GM21447 (cell line): ENCODE results near the gene CRY1.

Source experiments
- ATAC-seq: cut with Tn5 transposase; IDR thresholded peaks from one replicate; pipeline ENCODE4 v1.9.1; 2021; ENCODE audit not compliant: unreplicated experiment

Gene CRY1

DNA sequence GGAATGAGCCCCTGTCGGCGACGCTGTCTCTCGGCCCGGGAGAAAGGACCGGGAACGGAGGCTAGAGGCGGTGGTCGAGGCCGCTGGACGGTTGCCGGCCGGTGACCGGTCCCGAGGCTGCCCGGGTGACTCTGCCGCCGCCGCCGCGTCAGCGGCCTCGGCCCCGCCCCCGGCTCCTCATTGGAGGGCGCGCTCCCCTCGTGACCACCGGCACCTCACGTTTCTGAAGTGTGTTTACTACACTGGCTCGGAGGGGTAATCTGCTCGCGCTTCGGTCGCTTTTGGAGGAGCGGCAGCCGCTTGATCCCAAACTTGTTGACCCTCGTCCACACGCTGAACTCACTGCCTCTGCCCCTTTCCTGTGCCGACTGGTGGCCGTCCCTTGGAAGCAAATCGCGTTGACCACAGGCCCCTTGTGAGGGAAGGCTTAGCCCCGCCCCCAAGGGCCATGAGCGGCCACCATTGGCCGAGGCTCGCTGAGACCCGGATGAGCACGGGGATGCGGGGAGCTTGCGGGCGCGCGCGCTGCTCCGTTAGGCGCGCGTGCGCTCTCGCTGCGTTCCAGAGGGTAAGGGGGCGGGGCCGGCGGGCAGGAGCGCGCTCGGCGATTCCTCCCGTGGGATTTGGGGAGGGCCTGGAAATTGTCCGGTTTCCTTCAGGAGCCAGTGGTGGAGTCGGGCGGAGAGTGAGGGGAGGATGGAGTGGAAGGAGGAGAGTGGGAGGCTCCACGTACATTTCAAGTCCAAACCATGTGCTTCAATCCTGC, at the start of gene CRY1:
TSS of gene CRY1 (minus strand) at position 133 of the 766 bp plus-strand sequence. CDS start 588 bp downstream, outside the sequence.
- ATAC-seq: peak; percentile 88

DNA sequence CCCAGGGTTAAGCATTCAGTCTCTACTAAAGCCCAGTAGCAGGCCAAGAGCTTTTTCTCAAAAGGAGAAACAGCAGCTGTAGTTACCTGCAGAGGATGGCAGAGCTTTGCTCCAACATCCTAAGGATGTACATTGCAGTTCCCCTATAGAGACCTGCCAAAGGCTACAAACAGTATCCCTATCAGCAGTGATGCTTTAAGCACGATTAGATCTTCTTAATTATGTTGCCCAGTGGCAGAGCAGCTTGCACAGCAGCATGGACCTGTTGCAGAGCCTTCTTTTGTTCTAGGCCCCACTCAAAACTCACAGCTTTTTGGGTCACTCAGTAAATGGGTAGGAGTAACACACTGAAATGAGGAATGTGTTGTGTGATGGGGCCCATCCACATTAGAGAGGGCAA, 46.4 kb upstream of the CRY1 start:
- ATAC-seq: no peak

DNA sequence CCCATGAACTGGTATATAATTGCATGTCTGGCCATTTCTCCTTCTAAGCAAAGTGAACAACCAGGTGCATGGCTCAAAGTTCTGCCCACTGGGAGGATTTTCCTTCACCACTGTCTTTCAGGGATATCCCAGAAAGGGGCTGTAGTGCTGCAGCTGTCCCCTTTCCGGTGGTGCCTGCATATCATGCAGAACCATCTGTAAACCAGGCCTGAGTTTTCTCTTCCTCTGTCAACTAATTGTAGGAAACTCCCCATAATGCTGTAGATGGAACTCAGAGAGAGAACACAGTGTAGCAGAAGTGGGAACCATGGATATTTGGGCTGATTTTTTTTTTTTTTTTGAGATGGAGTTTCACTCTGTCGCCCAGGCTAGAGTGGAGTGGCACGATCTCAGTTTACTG, 45.6 kb upstream of the CRY1 start:
- no peak for ATAC-seq

DNA sequence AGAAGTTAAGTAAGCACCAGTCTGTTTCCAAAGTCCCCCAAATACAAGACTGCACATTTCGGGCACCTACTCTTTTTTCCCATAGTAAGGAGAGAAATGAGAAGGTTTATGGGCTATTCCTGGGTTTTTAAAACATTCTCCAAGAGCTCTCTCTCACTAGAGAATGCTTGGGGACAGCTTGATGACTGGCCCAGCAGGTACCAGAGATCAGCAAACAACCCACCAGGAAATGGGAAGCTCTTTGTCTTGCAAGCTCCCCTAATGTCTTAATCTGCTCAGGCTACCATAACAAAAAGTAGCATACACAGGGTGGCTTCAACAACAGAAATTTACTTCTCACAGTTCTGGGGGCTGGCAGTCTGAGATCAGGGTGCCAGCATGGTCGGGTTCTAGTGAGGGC, 41.8 kb upstream of the CRY1 start:
- ATAC-seq: no peak

DNA sequence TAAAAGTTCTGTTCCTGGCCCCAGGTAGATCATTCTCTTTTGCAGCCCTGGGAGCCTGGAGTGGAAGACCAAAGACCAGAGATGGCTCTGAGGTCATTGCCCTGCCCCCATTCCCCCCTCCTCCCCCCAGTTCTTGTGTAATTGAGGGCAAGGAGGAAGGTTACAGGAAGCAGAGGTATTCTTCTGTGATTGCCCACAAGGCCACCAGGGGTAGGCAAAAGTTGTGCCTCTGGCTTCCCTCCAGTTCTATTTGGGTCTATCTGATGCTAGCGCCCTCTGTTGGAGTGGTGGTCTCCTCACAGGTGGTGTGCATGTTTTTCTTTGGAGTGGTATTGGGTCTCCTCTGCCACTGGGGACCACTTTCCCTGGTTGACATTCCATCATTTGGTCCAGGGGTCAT, 41.2 kb upstream of the CRY1 start:
- ATAC-seq: no peak

DNA sequence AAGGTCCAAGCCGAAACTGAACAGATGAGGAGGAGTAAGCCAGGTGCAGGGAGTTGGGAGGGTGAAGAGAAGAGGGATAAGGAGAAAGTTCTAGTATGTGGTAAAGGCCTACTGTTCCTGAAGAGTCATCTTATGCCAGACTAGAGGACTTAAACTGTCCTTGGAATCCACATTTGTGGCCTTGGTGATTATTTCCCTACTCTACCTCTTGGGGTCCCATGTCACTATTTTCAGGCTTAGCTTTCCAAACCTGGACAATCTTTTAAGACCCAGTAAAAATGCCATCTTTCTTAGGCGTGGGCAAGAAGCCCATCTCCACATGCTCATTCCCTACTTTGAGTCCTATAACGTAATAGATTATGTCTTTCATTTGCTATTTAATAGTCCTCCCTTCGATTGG, 40.1 kb upstream of the CRY1 start:
- ATAC-seq: no peak

DNA sequence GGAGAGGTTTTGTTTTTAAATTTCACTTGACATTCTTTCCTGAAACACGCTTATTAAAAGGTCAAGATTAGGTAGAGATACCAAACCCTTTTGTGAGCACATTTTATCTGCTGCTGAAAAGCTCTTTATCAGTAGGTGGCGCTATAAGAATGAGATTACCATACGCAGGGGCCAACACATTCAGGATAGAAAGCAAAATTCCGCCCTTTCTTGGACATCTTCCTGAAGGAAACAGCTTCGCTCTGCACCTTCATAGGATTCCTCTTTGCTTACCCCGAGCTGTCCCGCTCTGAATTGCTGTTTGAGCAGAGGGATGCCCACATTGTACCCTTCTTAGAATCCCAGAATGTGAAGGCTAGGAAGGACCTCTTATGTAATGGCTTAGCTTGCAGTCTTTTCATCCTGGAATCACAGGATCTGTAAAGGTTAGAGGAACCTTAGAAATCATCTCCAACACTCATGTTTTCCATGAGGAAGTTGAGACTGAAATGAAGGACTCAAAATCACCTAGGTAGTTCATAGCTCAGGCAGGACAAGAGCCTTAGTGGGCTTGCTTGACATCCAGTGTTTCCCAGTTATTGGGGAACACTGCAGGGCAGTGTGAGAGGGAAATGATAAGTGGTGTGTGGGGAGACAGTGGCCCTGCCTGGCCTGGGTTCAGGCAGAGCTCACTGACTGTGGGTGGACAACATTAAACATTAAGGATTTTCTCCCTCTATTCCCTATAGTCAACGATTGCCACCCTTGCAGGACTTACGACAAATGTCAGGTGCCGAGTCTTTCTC, 38.7 kb upstream of the CRY1 start:
- ATAC-seq: no peak

DNA sequence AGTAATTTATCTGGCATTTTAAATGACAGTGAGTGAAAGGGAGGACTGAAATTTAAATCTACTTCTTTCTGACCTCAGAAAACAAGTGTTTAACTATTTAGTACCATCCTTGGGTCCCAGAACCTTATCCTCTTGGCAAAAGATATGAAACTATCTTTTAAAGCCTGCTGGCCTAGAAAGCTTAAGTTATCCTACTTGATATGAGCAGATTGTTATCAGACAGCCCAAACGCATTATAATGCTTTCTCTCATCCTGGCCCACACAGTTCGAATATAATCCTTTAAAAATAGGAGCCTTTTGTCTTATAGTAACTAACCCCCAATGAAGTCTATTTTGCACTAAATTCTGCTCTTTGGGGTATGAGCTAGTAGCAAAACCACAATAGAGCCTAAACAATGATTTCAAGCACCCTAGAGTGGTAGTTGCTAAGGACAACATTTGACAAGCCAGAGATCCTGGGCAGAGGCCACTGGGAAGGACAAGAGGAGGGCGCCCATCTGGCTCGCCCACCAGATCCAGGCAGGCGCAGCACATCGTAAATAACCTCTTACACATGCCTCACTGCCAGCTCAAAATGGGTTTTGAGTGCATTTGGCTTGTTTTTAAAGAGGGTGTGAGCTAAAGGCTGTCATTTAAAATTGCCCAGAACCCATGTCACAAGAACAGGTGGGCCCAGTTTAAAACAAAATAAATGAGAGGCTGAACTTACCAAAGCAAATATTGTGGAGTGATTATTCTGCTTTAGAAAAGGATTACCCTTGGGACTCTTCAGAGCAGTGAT, 37.7 kb upstream of the CRY1 start:
- no peak for ATAC-seq

DNA sequence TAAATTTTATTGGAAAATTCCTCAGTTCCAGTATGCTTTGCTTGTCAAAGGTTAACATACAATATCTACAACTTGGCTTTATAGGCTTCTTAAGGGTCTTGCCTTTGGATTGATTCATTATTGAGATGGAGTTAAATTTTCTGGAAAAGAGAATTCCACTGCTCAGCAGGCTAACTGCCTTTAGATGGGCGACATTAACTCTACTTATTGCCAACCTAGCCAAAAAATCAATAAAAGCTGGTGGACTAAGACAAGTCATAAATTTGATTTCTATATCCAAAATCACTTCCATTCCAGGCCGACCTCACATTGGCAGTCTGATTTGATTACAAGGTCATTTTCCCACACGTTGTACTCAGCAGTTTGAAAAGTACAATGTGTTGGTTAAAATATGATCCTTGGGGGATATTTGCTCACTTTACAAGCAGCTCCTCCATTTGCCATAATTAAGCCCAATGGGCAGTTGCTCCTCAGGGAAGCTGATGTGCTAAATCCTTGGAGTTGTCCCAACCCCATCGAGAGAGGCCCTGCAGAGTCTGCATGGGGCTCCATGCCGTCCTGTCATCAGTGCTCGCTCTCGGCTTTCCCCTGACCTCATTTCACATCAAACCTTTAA, 36.1 kb upstream of the CRY1 start:
- ATAC-seq: no peak

DNA sequence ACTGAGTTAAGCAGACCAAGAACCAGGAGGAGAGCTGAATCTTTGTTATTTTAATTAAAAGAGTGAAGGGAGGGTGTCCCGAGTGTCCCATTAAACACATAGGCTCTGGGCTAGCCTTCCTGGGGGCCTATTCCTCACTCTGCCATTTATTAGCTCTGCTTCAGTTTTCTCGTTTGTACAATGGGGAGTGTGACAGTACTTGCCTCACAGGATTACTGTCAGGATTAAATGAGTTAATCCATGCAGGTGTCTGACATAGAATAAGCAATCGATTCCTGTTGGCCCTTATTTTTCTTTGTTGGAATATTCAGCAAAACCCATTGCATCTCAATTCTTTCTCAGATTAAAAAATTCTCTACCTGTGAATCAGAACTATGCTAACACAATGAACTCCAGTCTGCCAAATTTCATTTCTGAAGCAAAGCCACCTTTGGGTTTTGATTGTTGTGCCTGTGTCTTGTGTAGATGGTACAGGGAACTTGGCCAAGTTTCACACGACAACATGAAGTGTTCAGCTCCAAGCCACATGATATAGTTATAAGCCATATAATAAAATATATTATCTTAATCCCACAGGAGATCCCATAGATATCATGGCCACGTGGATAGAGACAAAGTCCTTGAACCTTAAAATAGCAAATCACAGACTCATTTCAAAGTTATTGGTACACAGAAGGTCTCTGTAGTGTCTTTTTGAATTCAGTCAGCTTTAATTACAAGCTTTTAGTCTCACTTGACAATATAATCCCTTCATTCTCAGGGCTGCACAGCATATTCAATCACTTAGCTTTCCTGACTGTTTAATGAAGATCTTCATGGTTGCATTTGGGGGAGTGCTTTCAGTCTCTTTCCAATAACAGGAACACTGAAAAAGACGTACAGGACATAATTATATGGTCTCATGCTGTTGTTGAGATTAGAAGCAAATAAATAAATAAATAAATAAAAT, 34.4 kb upstream of the CRY1 start:
- no peak for ATAC-seq

DNA sequence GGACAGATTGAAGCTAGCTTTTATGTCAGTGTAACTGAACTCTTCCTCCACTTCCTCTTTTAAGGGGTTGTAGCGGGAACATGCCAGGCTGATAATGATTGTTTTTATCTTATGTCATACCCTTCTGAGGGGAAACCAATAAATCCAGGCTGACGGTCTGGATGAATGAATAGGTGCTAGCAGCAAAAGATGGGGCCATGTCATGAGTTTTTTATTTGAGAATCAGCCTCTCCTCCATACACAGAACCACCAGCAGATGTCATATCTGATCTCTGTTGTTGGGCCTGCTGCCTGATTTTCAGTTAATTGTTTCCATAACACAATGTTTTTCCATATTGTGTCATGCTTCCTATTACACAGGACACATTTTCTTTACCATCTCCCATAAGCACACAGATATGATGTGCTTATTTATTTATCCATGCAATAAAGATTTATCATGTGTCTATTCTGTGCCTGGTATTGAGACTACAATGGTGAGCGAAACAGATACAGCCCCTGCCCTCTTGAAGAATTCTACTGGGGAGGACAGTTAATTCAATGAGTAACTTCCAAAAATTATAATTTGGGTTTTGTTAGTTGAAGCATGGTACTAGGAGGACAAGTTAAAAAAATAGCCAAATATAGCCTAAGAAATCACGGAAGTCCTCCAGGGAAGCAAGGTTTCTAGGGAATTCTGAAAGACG, 33.6 kb upstream of the CRY1 start:
- no peak for ATAC-seq

DNA sequence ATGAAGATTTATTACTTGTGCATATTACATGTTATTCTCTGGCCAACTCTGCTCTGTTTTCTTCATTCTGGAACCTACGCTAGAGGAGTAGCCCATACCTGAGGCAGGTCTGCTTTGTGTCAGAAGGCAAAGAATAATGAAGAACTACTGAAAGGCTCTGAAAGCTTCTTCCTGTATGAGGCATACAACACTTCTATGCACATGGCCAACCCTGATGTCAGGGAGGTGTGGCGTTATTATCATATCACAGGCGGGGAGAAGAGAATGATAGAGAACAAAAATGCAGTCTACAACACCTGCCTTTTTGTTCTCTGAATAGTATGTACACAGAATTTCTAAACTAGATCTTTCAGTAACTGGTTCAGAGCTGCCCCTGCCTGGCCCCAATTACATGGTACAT, 32.5 kb upstream of the CRY1 start:
- no peak for ATAC-seq

DNA sequence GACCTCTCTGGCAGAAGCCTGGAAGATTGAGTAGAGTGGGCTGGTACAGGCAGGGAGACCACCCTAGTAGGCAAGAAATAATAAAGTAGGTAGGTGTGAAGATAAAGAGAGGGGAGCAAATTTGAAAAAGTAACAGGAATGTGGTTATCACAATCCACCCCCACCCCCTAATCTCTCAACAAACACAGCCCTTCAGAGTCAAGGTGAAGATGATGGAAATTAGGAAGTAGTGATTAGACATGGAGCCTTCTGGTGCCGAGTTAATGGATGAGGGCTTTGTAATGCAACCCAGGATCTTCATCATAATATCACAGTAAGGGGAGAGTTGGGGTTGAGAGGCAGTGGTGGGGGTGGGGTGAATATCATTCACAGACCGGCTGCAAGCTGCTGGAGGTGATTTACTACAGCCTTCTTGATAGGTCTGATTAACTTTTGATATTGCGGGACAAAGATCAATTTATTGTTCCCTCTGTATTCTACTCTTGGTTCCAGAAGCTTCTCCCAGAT, 29.2 kb upstream of the CRY1 start:
- ATAC-seq: no peak

DNA sequence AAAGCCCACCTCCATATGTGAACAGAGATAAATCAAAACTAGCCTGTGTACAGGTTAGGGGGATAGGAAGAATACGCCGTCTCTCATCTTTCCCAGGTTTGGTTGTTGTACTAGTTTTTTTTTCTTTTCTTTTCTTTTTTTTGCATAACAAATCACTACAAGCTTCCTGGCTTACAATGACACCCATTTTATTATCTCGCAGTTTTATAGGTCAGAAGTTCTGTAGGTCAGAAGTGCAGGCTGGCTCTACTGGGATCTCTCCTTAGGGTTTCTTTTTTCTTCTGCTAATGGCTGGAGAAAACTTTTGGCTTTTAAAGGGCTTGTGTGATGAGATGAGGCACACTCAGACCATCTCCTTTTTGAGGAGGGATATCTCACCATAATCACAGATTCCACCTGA, 25.7 kb upstream of the CRY1 start:
- no peak for ATAC-seq

DNA sequence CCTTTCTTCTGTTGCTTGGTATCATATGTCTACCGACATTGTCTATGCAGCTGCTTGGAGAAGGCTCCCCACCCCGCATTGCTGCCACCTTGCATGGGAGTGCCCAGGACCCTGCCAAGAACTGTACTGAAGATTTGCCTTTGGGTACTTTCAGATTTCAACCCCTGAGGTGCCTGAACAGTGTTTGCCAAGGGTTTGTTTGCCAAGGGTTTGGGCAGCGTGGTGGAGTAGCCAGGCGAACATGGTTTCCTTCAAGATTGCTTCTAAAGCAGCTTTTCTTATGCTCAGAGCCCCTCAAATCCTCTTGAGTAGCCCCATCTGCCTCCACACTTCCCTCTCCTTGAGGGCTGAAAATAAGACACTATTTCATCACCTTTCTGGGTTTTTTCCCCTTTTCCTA, 25.3 kb upstream of the CRY1 start:
- no peak for ATAC-seq

DNA sequence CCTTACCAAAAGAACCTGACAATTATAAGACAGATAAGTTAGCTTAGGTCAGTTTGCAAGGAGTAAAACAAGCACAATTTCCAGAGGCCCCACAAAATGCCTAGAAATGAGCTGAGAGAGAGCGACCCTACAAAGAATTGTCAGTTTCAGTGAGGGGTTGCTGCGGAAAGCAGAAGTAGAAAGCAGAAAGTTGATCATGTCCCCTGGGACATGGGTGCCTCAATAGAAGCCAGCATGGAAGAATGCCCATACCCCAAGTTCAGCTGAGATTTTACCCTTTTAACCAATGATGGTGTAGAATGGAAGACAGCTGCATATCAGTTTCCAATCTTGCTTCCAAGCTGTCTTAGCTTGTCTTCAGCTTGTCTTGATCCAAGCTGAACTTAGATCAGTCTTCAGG, 21.8 kb upstream of the CRY1 start:
- ATAC-seq: no peak

DNA sequence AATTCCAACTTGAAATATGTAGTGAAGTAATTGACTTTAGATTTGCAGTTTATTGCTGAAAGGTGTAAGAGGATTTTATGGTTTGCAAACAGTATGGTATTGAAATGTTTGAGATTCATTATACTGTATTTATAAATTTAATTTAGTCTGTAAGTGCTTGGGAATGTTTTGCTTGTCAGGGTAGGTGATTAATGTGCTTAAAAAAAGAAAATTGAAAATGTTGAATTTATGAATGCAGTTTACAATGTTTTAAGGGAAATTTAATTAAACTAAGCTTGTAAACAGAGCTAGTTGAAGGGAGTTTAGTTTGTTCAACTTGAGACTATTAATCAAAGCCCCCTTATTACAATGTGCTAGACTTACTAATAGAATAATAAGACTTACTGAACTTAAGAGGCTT, 18.0 kb upstream of the CRY1 start:
- no peak for ATAC-seq

DNA sequence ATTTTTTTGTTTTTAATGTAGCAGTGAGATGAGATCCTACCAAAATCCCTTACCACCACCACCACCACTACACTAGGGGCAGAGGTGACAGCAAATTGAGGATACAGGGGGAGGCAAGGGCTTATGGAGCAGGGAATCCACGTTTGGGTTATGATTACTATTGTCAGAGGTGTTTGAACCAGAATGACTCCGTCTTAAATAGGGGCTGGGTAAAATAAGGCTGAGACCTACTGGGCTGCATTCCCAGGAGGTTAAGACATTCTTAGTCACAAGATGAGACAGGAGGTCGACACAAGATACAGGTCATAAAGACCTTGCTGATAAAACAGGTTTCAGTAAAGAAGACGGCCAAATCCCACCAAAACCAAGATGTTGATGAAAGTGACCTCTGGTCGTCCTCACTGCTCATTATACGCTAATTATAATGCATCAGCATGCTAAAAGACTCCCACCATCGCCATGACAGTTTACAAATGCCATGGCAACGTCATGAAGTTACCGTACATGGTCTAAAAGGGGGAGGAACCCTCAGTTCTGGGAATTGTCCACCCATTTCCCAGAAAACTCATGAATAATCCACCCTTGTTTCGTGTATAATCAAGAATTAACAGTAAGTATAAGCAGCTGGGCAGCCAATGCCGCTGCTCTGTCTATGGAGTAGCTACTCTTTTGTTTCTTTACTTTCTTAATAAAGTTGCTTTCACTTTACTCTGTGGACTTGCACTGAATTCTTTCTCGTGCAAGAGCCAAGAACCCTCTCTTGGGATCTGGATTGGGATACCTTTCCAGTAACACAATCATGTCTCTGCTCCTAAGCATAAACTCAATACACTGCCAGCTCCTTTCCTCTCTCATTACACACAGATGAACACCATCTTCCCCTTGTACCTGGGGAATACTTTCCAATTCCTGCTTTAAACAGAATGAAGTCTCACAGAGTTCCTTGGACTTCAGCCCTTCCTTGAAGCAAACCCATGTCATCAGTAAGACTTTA, 16.7 kb upstream of the CRY1 start:
- ATAC-seq: no peak
